HEK293T (cell line): ENCODE measurements around the gene DUSP10.

Experiments
- ARNT ChIP-seq: fragments of 450-650 bp; IDR thresholded peaks from 2 replicates; pipeline ENCODE4 v1.6.1; 2017; ENCODE audit warnings: mild to moderate bottlenecking
- BHLHE40 ChIP-seq: fragments of 450-650 bp; IDR thresholded peaks from 2 replicates; pipeline ENCODE4 v1.6.1; 2016; ENCODE audit warnings: mild to moderate bottlenecking, moderate library complexity, borderline replicate concordance
- CTBP1 ChIP-seq: fragments of 450-650 bp; IDR thresholded peaks from 2 replicates; pipeline ENCODE4 v1.6.1; 2016; ENCODE audit warnings: borderline replicate concordance
- ELF4 ChIP-seq: fragments of 450-650 bp; IDR thresholded peaks from 2 replicates; pipeline ENCODE4 v1.6.1; 2017; ENCODE audit warnings: antibody characterized with exemption
- FOXM1 ChIP-seq: fragments of 450-650 bp; IDR thresholded peaks from 2 replicates; pipeline ENCODE4 v1.6.1; 2017; ENCODE audit warnings: mild to moderate bottlenecking, borderline replicate concordance
- L3MBTL2 ChIP-seq: fragments of 450-650 bp; conservative IDR thresholded peaks from 2 replicates; pipeline ENCODE4 v1.6.1; 2016; ENCODE audit warnings: mild to moderate bottlenecking
- LEF1 ChIP-seq: fragments of 450-650 bp; IDR thresholded peaks from 2 replicates; pipeline ENCODE4 v1.6.1; 2017; ENCODE audit warnings: mild to moderate bottlenecking, borderline replicate concordance
- NFRKB ChIP-seq: fragments of 450-650 bp; IDR thresholded peaks from 2 replicates; pipeline ENCODE4 v1.6.1; 2016; ENCODE audit warnings: mild to moderate bottlenecking, moderate library complexity
- PKNOX1 ChIP-seq: fragments of 450-650 bp; IDR thresholded peaks from 2 replicates; pipeline ENCODE4 v1.6.1; 2016
- SP1 ChIP-seq: fragments of 450-650 bp; IDR thresholded peaks from 2 replicates; pipeline ENCODE4 v1.6.1; 2017
- SUZ12 ChIP-seq: fragments of 450-650 bp; IDR thresholded peaks from 2 replicates; pipeline ENCODE4 v1.6.1; 2016; ENCODE audit warnings: mild to moderate bottlenecking
- TARDBP ChIP-seq: fragments of 450-650 bp; IDR thresholded peaks from 2 replicates; pipeline ENCODE4 v1.6.1; 2016
- ZNF384 ChIP-seq: fragments of 450-650 bp; IDR thresholded peaks from 2 replicates; pipeline ENCODE4 v1.6.1; 2016

- TF ChIP-seq ZNF384 (no peak), ARNT (no peak), LEF1 (no peak), ELF4 (no peak), BHLHE40 (no peak), CTBP1 (no peak), PKNOX1 (no peak), SP1 (no peak), FOXM1 (no peak), L3MBTL2 (no peak), SUZ12 (no peak), TARDBP (no peak), NFRKB (no peak)
Observed at GRCh38 chr1:221772117-221772516, 30.2 kb upstream of the DUSP10 start.
